ENCODE measurements around the gene PRPSAP1. TPM values are rescaled to one million over a fixed set of nuclear protein-coding genes. Genes with fewer than 3 reads are reported as not detected.

Gene PRPSAP1
- total and polyA plus RNA-seq, 2 of the 8 experiments (the other 6 are each of a cell fraction or from before 2014, with no cell fraction given), result 32.0 to 54.2 TPM

DNA sequence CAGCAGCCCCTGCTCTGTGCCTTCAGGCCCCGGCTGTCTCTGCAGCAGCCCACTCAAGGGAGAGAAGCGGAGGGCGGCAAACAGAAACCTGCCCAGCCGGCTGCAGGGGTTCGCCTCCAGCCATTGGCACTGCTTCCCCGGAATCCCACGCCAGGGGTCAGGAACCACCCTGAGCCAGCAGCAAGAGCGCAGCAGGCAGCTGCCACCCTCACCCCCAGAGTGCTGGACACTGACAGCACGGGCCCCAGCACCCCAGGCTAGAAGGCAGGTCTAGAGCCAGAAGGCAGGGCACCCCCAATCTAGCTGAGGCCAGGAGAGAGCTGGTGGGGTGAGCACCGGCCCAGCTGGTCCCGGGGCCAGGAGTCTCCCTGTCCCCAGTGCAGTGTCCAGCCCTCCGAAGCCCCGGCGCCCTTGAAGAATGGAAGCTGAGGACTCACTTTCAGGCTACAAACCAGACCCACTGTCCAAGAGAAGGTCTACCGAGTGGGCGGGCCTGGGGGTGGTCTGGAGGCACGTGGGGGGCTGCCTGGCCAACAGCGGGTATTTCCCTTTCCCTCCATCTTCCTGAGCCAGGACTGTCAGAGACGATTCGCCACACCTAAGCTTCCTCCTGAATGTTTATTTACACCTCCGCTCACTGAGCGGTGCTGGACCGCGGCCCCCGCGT lies 80.1 kb downstream of the PRPSAP1 start:
- DNase-seq (ENCODE audit: low read depth in 1 of 2, low spot score in 2 of 2), result no peak
- no peak overlapping the region for H3K4me2 ChIP-seq (ENCODE audit: insufficient read depth in 1 of 2, low read depth in 2 of 2, low read length in 2 of 2)
- H2BK120ac ChIP-seq (replicated peaks; ENCODE audit: low read depth, low read length), result no peak overlapping the region
- H3K79me1 ChIP-seq (ENCODE audit: low read depth, low read length), result no peaks in the 10 kb centered on the region
- no peak overlapping the region for H3K56ac ChIP-seq (replicated peaks; ENCODE audit: insufficient read length, low read depth, low read length)
- no peak overlapping the region for H3K23ac ChIP-seq (ENCODE audit: insufficient read length)
- no peak overlapping the region for H3K14ac ChIP-seq (ENCODE audit: insufficient read length)
- H2BK5ac ChIP-seq (ENCODE audit: low read depth, low read length), result no peak overlapping the region
- H3K18ac ChIP-seq (ENCODE audit: extremely low read depth, low read length), result no peak overlapping the region
- no peaks in the 10 kb centered on the region for H3K9me3 ChIP-seq (ENCODE audit: insufficient read depth in 2 of 2, low read depth in 1 of 2, low read length in 1 of 2)
- 82% methylated on average over 26 of the region's 26 CpGs; no CpG with 5 or more reads in 1 of the 2 experiments for WGBS, 2 experiments (ENCODE audit: extremely low coverage in 1 of 2, insufficient coverage in 1 of 2, insufficient read length in 1 of 2, insufficient replicate concordance in 2 of 2, low coverage in 1 of 2, low lambda C conversion rate in 2 of 2, missing lambda C conversion rate in 1 of 2)
- H4K8ac ChIP-seq (ENCODE audit: extremely low read depth, insufficient read depth, low read length), result no peak overlapping the region
- no peak overlapping the region for H3K4me3 ChIP-seq (ENCODE audit: extremely low read depth in 1 of 4, insufficient read depth in 2 of 4, low read depth in 3 of 4, low read length in 4 of 4)
- H3K79me2 ChIP-seq (ENCODE audit: control insufficient read depth in 1 of 2, insufficient read depth in 2 of 2, low read length in 2 of 2), result peaks cover 0 to 7% of the 10 kb centered on the region in 2 experiments; a peak in 1 of 4 replicates
- H3K23me2 ChIP-seq (ENCODE audit: low read depth, low read length), result peaks cover 3% of the 10 kb centered on the region; the same call in 1 of the 2 replicates
- H3K4me1 ChIP-seq (replicated peaks in 1 of 4; ENCODE audit: control insufficient read depth in 3 of 4, insufficient read depth in 4 of 4, low read length in 3 of 4), result peaks cover 3 to 20% (median 16%) of the 10 kb centered on the region in 4 experiments
- no peak overlapping the region for H3K9ac ChIP-seq (replicated peaks in 1 of 4; ENCODE audit: extremely low read depth in 1 of 4, low read depth in 3 of 4, low read length in 3 of 4)
- H2BK20ac ChIP-seq (ENCODE audit: low read length), result no peak overlapping the region
- no peaks in the 10 kb centered on the region; a peak in 1 of 8 replicates for H3K36me3 ChIP-seq (ENCODE audit: control insufficient read depth in 2 of 4, insufficient read depth in 4 of 4, low read length in 3 of 4)
- H4K5ac ChIP-seq (ENCODE audit: insufficient read length, low read depth, low read length), result no peak overlapping the region
- H3K4ac ChIP-seq (replicated peaks; ENCODE audit: insufficient read length, low read depth, low read length), result no peak overlapping the region
- H2AFZ ChIP-seq (ENCODE audit: low read length), result no peak overlapping the region
- H3K27me3 ChIP-seq (replicated peaks in 1 of 4; ENCODE audit: control insufficient read depth in 3 of 4, extremely low read depth in 1 of 4, insufficient read depth in 3 of 4, low read length in 3 of 4), result no peaks in the 10 kb centered on the region
- no peak overlapping the region for H2BK12ac ChIP-seq (ENCODE audit: low read depth, low read length)
- peaks cover 0 to 3% of the 10 kb centered on the region in 2 experiments for H4K20me1 ChIP-seq (replicated peaks in 1 of 2; ENCODE audit: control insufficient read depth in 1 of 2, insufficient read depth in 2 of 2, low read length in 2 of 2)
- ChIA-PET CTCF (ENCODE audit: partially characterized antibody) (interaction anchor here (0.5 to 3.6 kb wide), 20 partner anchors 10 to 413 kb away, joined by 3 to 32 read pairs (median 4); partner anchors contain the start of gene EXOC7), POLR2A (ENCODE audit: partially characterized antibody) (interaction anchor here (1.4 to 3.1 kb wide), 7 partner anchors 9 to 188 kb away, joined by 4 to 12 read pairs (median 6); partner anchors contain the start of genes FOXJ1 and UBALD2)
- FAIRE-seq, result no peak
- no peak overlapping the region for H4K91ac ChIP-seq (replicated peaks; ENCODE audit: insufficient read length, low read length)
- H2AK5ac ChIP-seq (ENCODE audit: low read depth, low read length), result no peak overlapping the region
- H3K27ac ChIP-seq (ENCODE audit: low read depth, low read length), result no peak overlapping the region
- peak overlapping the region; percentile 81; the same call in 1 of the 2 replicates for H2BK15ac ChIP-seq (ENCODE audit: low read length)
- TF ChIP-seq SIX5 (IDR thresholded peaks at IDR 0.05; ENCODE audit: low read depth, low read length) (no peak), ASH2L (IDR thresholded peaks at IDR 0.05; ENCODE audit: low read length) (no peak), ATF2 (IDR thresholded peaks at IDR 0.05; ENCODE audit: low read length) (no peak), TAF1 (IDR thresholded peaks at IDR 0.05; ENCODE audit: low read depth, low read length) (no peak), RAD21 (IDR thresholded peaks at IDR 0.05 in 1 of 2, conservative IDR thresholded peaks at IDR 0.05 in 1 of 2; ENCODE audit: low read depth in 2 of 2, low read length in 2 of 2) (no peak), CBX8 (IDR thresholded peaks at IDR 0.05; ENCODE audit: borderline replicate concordance, low read depth, low read length) (no peak), HDAC2 (IDR thresholded peaks at IDR 0.05; ENCODE audit: borderline replicate concordance in 1 of 2, low read depth in 2 of 2, low read length in 2 of 2) (no peak)
